ENCODE measurements around the gene GPR143. TPM values are rescaled to one million over a fixed set of nuclear protein-coding genes. Genes with fewer than 3 reads are reported as not detected.

GPR143 gene
- total RNA-seq, 1 experiment from 2014 or later = not detected

DNA sequence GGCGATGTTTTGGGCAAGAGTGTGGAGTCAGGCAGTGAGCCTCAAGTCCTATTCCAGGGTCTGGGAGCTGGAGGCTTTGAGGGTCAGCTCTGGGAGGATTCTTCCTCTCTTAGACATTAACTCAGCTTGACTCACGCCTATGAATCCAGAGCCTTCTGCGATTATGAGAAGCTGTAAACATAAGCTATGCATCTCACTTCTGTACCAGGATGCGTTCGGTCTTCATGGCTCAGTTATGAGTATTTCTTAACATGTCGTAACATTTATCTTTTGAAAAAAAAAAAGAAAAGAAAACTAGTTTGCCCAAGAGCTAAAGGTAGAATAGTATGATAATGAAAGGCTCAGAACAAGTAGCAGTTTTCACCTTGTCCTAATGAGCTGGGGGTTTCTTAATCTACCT lies 25.2 kb upstream of the GPR143 start:
- Histone ChIP-seq H3K27ac (ENCODE audit: low read length) (no peak overlapping the region), H3K4me3 (ENCODE audit: low read depth in 2 of 2, low read length in 2 of 2) (no peak overlapping the region), H3K36me3 (ENCODE audit: control insufficient read depth, insufficient read depth, low read length) (no peaks in the 10 kb centered on the region), H3K27me3 (ENCODE audit: control insufficient read depth, insufficient read depth, low read length) (no peaks in the 10 kb centered on the region), H3K4me1 (ENCODE audit: control insufficient read depth, insufficient read depth, low read length) (no peaks in the 10 kb centered on the region), H3K9me3 (ENCODE audit: control insufficient read depth, insufficient read depth, low read depth, low read length) (no peaks in the 10 kb centered on the region)
- ChIA-PET POLR2A (no interaction called here), CTCF (no interaction called here)
- ATAC-seq = no peak
- in situ Hi-C loops (cut with HindIII; ENCODE audit: low pct_unique_long_range_greater_than_20kb, low sequenced_read_pairs) (no loop called here), intact Hi-C loops (cut with micrococcal nuclease; ENCODE audit: unreplicated experiment) (no loop called here)
- no peak for DNase-seq (ENCODE audit: low read depth, low spot score)
- no TSS peak for BruUV-seq (replicated peaks)
- TF ChIP-seq, protein P1, sequence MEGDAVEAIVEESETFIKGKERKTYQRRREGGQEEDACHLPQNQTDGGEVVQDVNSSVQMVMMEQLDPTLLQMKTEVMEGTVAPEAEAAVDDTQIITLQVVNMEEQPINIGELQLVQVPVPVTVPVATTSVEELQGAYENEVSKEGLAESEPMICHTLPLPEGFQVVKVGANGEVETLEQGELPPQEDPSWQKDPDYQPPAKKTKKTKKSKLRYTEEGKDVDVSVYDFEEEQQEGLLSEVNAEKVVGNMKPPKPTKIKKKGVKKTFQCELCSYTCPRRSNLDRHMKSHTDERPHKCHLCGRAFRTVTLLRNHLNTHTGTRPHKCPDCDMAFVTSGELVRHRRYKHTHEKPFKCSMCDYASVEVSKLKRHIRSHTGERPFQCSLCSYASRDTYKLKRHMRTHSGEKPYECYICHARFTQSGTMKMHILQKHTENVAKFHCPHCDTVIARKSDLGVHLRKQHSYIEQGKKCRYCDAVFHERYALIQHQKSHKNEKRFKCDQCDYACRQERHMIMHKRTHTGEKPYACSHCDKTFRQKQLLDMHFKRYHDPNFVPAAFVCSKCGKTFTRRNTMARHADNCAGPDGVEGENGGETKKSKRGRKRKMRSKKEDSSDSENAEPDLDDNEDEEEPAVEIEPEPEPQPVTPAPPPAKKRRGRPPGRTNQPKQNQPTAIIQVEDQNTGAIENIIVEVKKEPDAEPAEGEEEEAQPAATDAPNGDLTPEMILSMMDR (IDR thresholded peaks at IDR 0.05) = no peak

GRCh38 chrX:9789555-9789954 lies 23.9 kb upstream of the GPR143 start:
- intact Hi-C loops (cut with micrococcal nuclease; ENCODE audit: unreplicated experiment) = no loop called here

GRCh38 chrX:9788911-9789310 lies 23.3 kb upstream of the GPR143 start:
- TF ChIP-seq, protein P1 (IDR thresholded peaks at IDR 0.05) = no peak
- no peak for TF ChIP-seq SIN3A (IDR thresholded peaks at IDR 0.05; ENCODE audit: borderline replicate concordance, insufficient read depth, low read depth, low read length)
- TF ChIP-seq, protein P2, sequence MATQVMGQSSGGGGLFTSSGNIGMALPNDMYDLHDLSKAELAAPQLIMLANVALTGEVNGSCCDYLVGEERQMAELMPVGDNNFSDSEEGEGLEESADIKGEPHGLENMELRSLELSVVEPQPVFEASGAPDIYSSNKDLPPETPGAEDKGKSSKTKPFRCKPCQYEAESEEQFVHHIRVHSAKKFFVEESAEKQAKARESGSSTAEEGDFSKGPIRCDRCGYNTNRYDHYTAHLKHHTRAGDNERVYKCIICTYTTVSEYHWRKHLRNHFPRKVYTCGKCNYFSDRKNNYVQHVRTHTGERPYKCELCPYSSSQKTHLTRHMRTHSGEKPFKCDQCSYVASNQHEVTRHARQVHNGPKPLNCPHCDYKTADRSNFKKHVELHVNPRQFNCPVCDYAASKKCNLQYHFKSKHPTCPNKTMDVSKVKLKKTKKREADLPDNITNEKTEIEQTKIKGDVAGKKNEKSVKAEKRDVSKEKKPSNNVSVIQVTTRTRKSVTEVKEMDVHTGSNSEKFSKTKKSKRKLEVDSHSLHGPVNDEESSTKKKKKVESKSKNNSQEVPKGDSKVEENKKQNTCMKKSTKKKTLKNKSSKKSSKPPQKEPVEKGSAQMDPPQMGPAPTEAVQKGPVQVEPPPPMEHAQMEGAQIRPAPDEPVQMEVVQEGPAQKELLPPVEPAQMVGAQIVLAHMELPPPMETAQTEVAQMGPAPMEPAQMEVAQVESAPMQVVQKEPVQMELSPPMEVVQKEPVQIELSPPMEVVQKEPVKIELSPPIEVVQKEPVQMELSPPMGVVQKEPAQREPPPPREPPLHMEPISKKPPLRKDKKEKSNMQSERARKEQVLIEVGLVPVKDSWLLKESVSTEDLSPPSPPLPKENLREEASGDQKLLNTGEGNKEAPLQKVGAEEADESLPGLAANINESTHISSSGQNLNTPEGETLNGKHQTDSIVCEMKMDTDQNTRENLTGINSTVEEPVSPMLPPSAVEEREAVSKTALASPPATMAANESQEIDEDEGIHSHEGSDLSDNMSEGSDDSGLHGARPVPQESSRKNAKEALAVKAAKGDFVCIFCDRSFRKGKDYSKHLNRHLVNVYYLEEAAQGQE (IDR thresholded peaks at IDR 0.05; ENCODE audit: insufficient read depth in 1 of 2, low read depth in 2 of 2, low read length in 1 of 2) = no peak
- no peak for TF ChIP-seq POLR2AphosphoS5 (IDR thresholded peaks at IDR 0.05; ENCODE audit: low read depth, low read length)
- no peak for TF ChIP-seq TCF7L2 (IDR thresholded peaks at IDR 0.05; ENCODE audit: low read depth, low read length)
- Histone ChIP-seq H3K9me3 (ENCODE audit: control insufficient read depth, insufficient read depth, low read depth, low read length) (no peaks in the 10 kb centered on the region), H3K27ac (ENCODE audit: low read length) (no peak overlapping the region), H3K4me1 (ENCODE audit: control insufficient read depth, insufficient read depth, low read length) (no peaks in the 10 kb centered on the region), H3K27me3 (ENCODE audit: control insufficient read depth, insufficient read depth, low read length) (no peaks in the 10 kb centered on the region; the same call in 1 of the 2 replicates), H3K4me3 (ENCODE audit: low read depth in 2 of 2, low read length in 2 of 2) (no peak overlapping the region), H3K36me3 (ENCODE audit: control insufficient read depth, insufficient read depth, low read length) (no peaks in the 10 kb centered on the region)
- ATAC-seq (no peak), DNase-seq (ENCODE audit: low read depth, low spot score) (no peak)
- intact Hi-C loops (cut with micrococcal nuclease; ENCODE audit: unreplicated experiment) (no loop called here), in situ Hi-C loops (cut with HindIII; ENCODE audit: low pct_unique_long_range_greater_than_20kb, low sequenced_read_pairs) (no loop called here)
- ChIA-PET POLR2A (no interaction called here), CTCF (no interaction called here)
- BruUV-seq (replicated peaks) = no TSS peak

More at GRCh38 chrX:9789555-9789954, 23.9 kb upstream of the GPR143 start:
- DNase-seq (ENCODE audit: low read depth, low spot score) (no peak), ATAC-seq (no peak)
- H3K27ac ChIP-seq (ENCODE audit: low read length) = no peak overlapping the region
- H3K4me3 ChIP-seq (ENCODE audit: low read depth in 2 of 2, low read length in 2 of 2) = no peak overlapping the region
- no peaks in the 10 kb centered on the region for H3K4me1 ChIP-seq (ENCODE audit: control insufficient read depth, insufficient read depth, low read length)
- ChIA-PET POLR2A (no interaction called here), CTCF (no interaction called here)
- H3K27me3 ChIP-seq (ENCODE audit: control insufficient read depth, insufficient read depth, low read length) = no peaks in the 10 kb centered on the region; the same call in 1 of the 2 replicates
- TF ChIP-seq POLR2AphosphoS5 (IDR thresholded peaks at IDR 0.05; ENCODE audit: low read depth, low read length) (no peak), SIN3A (IDR thresholded peaks at IDR 0.05; ENCODE audit: borderline replicate concordance, insufficient read depth, low read depth, low read length) (no peak), TCF7L2 (IDR thresholded peaks at IDR 0.05; ENCODE audit: low read depth, low read length) (no peak)
- TF ChIP-seq, protein P1 (IDR thresholded peaks at IDR 0.05) = no peak
- no TSS peak for BruUV-seq (replicated peaks)
- no peaks in the 10 kb centered on the region for H3K9me3 ChIP-seq (ENCODE audit: control insufficient read depth, insufficient read depth, low read depth, low read length)
- H3K36me3 ChIP-seq (ENCODE audit: control insufficient read depth, insufficient read depth, low read length) = no peaks in the 10 kb centered on the region
- in situ Hi-C loops (cut with HindIII; ENCODE audit: low pct_unique_long_range_greater_than_20kb, low sequenced_read_pairs) = no loop called here
